Ovary (tissue), 3 donors: ENCODE measurements around the gene MCTP1.

Source experiments
- POLR2A ChIP-seq: fragments of 450-650 bp; IDR thresholded peaks from one replicate; pipeline ENCODE4 v1.6.1; 2017; ENCODE audit warnings: antibody characterized with exemption, mild to moderate bottlenecking, moderate library complexity
- TF ChIP-seq, protein P1 (sequence below), 3 donors: fragments of 450-650 bp in 2 of 3; fragments of 200-600 bp in 1 of 3; IDR thresholded peaks; one replicate each; pipeline versions ENCODE4 v1.5.1 to v1.8.0; 2016 to 2022; ENCODE audit warnings: antibody characterized with exemption in 3 of 3, mild to moderate bottlenecking in 1 of 3
- donor health status: DM: no; HTN: no; CAD: no.

DNA sequence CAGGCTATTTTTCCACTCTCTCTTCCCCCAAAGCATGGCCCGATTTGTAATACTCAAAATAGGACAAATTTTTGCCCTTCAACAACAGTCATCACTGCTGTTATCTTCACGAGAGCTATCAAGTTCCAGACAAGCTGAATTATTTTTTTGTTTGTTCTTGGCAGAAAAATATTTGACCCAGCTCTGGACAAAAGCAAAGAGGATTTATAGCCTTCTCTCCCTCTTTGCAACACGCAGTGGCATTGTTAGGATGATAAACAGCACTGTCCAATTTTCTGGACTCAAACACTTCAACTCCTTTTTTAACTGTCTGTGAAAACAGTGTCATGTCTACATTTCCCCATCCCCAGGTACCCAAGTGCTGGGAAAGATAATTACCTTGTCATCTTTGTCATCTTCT lies 506.2 kb downstream of the MCTP1 start:
- no peak for TF ChIP-seq POLR2A
- TF ChIP-seq, protein P1, sequence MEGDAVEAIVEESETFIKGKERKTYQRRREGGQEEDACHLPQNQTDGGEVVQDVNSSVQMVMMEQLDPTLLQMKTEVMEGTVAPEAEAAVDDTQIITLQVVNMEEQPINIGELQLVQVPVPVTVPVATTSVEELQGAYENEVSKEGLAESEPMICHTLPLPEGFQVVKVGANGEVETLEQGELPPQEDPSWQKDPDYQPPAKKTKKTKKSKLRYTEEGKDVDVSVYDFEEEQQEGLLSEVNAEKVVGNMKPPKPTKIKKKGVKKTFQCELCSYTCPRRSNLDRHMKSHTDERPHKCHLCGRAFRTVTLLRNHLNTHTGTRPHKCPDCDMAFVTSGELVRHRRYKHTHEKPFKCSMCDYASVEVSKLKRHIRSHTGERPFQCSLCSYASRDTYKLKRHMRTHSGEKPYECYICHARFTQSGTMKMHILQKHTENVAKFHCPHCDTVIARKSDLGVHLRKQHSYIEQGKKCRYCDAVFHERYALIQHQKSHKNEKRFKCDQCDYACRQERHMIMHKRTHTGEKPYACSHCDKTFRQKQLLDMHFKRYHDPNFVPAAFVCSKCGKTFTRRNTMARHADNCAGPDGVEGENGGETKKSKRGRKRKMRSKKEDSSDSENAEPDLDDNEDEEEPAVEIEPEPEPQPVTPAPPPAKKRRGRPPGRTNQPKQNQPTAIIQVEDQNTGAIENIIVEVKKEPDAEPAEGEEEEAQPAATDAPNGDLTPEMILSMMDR (IDR thresholded peaks at IDR 0.05) = no peak
